Upper lobe of right lung (tissue), 1 donor: ENCODE data around the gene ACOXL. TPM values are rescaled to one million over a fixed set of nuclear protein-coding genes. Genes with fewer than 3 reads are reported as not detected.

Experiments
- ATAC-seq: fragments of 200-7000 bp; cut with Tn5 transposase; one replicate; pipeline ENCODE4 v1.9.1; 2020; ENCODE audit warnings: mild to moderate bottlenecking, moderate library complexity
- DNase-seq: peaks from one replicate; pipeline ENCODE4 v3.0.0-alpha.2; 2020
- H3K27ac ChIP-seq: fragments of 200-600 bp; one replicate; pipeline ENCODE4 v1.8.0; 2022
- H3K27me3 ChIP-seq: fragments of 200-600 bp; one replicate; pipeline ENCODE4 v1.8.0; 2022; ENCODE audit warnings: mild to moderate bottlenecking
- H3K36me3 ChIP-seq: fragments of 200-600 bp; one replicate; pipeline ENCODE4 v1.8.0; 2022
- H3K4me1 ChIP-seq: fragments of 200-600 bp; one replicate; pipeline ENCODE4 v1.8.0; 2022
- H3K4me3 ChIP-seq: fragments of 200-600 bp; one replicate; pipeline ENCODE4 v1.8.0; 2022; ENCODE audit warnings: mild to moderate bottlenecking
- H3K9me3 ChIP-seq: fragments of 200-600 bp; one replicate; pipeline ENCODE4 v1.8.0; 2022
- intact Hi-C: fragments of 100-400 bp; cut with DNase I; formaldehyde crosslinking; loops from one replicate; pipeline ENCODE4 v1.11.0; 2022
- total RNA-seq: library from RNA; stranded (reverse); fragmentation: NEBNext Ultra II Directional; extraction: Animal tissue kit (Norgen Biotek cat#: 25700); gene quantifications from one replicate; pipeline ENCODE4 v1.2.1, GENCODE V29; 2021
- TF ChIP-seq, protein P1 (sequence below): fragments of 200-600 bp; IDR thresholded peaks from one replicate; pipeline ENCODE4 v1.8.0; 2022; ENCODE audit warnings: antibody characterized with exemption
- donor health status: DM: no; HTN: yes; CAD: no; lungs with severe emphysema.

ACOXL gene
- total RNA-seq, 1 donor from 2014 or later, result 47.5 TPM

DNA sequence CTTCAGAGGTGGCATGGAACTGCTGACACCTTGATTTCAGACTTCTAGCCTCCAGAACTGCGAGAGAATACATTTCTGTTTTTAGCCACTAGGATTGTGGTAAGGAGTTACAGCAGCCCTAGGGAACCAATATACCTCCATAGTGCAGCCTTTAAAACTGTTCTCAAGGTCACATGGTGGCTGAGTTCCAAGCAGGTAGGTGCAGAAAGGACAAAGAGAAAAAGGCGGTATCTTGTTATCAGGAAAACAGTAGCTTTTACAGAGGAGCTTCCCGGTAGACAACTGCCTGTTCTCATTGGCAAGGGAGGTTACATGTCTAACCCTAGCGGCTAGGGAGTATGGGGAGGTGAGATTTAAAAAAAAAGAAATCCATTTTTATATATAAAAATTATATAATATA is 292.1 kb downstream of the ACOXL start:
- Histone ChIP-seq H3K27ac (no peak overlapping the region), H3K36me3 (no peaks in the 10 kb centered on the region), H3K9me3 (peaks cover 4% of the 10 kb centered on the region), H3K27me3 (no peaks in the 10 kb centered on the region), H3K4me3 (no peak overlapping the region), H3K4me1 (no peaks in the 10 kb centered on the region)
- intact Hi-C loops, result no loop called here
- no peak for ATAC-seq
- TF ChIP-seq, protein P1, sequence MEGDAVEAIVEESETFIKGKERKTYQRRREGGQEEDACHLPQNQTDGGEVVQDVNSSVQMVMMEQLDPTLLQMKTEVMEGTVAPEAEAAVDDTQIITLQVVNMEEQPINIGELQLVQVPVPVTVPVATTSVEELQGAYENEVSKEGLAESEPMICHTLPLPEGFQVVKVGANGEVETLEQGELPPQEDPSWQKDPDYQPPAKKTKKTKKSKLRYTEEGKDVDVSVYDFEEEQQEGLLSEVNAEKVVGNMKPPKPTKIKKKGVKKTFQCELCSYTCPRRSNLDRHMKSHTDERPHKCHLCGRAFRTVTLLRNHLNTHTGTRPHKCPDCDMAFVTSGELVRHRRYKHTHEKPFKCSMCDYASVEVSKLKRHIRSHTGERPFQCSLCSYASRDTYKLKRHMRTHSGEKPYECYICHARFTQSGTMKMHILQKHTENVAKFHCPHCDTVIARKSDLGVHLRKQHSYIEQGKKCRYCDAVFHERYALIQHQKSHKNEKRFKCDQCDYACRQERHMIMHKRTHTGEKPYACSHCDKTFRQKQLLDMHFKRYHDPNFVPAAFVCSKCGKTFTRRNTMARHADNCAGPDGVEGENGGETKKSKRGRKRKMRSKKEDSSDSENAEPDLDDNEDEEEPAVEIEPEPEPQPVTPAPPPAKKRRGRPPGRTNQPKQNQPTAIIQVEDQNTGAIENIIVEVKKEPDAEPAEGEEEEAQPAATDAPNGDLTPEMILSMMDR, result no peak
- DNase-seq, result no peak

DNA sequence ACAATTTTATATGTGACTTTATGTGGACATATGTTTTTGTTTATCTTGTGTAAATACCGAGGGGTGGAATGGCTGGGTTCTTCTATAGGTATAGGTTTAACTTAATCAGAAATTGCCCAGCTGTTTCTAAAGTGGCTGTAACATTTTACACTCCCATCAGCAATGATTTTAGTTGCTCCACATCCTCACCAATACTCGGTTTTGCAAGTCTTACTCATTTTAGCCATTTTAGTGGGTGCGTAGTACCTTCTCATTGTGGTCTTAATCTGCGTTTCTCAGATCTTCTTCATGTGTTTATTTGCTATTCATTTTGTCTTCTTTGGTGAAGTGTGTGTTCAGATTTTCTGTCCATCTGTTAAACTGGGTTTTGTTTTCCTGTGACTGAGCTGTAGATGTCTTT is 292.9 kb downstream of the ACOXL start:
- TF ChIP-seq, protein P1, result no peak
- Histone ChIP-seq H3K27me3 (no peaks in the 10 kb centered on the region), H3K4me1 (peaks cover 2% of the 10 kb centered on the region), H3K27ac (no peak overlapping the region), H3K36me3 (no peaks in the 10 kb centered on the region), H3K9me3 (peaks cover 4% of the 10 kb centered on the region), H3K4me3 (no peak overlapping the region)
- intact Hi-C loops, result no loop called here
- ATAC-seq (no peak), DNase-seq (no peak)

DNA sequence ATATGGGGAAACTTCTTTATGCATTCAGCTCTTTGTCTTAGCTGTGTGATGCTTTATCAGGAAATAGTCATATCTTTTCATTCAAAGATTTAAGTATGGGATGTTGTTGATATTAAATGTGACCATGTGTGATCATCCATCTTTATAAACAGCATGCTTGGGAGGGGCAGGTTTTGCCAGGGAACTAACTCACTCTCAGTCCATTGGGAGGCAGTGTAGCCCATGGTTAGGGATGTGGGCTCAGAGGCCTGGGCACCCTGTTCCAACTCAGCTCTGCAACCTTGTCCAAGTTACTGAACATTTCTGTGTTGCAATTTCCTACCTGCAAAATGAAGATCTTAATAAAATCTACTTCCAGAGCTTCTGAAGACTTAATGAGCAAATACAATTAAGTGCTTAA is 296.3 kb downstream of the ACOXL start:
- no peaks in the 10 kb centered on the region for H3K27me3 ChIP-seq
- intact Hi-C loops, result no loop called here
- DNase-seq, result no peak
- peaks cover 4% of the 10 kb centered on the region for H3K9me3 ChIP-seq
- no peak for ATAC-seq
- H3K4me3 ChIP-seq, result no peak overlapping the region
- TF ChIP-seq, protein P1, result no peak
- H3K27ac ChIP-seq, result no peak overlapping the region
- no peaks in the 10 kb centered on the region for H3K36me3 ChIP-seq
- H3K4me1 ChIP-seq, result peaks cover 8% of the 10 kb centered on the region

DNA sequence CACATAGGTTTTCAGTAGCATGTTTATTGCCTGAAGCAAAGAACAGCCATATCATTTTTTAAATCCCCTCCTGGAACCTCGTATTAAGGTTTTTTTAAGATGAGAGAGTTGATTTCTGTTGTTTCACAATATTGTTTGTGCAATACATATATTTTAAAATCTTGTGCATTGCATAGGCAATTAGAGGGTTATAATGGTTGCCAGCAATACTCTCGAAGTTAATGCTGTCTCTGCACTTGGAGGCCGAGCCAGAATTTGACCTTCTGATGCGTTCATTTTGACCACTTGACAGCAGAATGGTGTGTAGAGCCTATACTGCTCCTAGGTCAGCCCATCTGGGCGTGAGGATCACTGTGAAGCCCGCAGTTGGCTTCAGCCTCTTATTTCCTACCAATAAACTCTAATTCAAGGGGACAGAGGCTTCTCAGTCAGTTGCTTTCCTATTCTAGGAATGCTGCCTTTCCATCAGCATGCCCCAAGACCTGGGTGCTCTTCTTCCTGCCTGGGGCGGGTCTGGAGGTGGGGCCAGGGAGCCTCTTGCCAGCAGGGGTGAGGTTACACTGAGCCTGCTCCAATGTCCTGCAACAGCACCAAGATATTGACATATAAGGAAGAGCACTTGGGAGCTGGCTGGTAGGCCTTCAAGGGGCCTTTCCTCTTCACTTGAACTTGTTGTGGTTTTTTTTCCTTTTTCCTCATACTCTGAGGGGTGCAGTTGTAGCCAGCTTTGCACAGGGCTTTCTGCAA is 297.0 kb downstream of the ACOXL start:
- intact Hi-C loops, result no loop called here
- H3K36me3 ChIP-seq, result no peaks in the 10 kb centered on the region
- TF ChIP-seq, protein P1, result no peak
- no peak overlapping the region for H3K4me3 ChIP-seq
- H3K27ac ChIP-seq, result no peak overlapping the region
- peaks cover 4% of the 10 kb centered on the region for H3K9me3 ChIP-seq
- DNase-seq (no peak), ATAC-seq (peak; percentile 66)
- H3K4me1 ChIP-seq, result peaks cover 8% of the 10 kb centered on the region
- no peaks in the 10 kb centered on the region for H3K27me3 ChIP-seq

DNA sequence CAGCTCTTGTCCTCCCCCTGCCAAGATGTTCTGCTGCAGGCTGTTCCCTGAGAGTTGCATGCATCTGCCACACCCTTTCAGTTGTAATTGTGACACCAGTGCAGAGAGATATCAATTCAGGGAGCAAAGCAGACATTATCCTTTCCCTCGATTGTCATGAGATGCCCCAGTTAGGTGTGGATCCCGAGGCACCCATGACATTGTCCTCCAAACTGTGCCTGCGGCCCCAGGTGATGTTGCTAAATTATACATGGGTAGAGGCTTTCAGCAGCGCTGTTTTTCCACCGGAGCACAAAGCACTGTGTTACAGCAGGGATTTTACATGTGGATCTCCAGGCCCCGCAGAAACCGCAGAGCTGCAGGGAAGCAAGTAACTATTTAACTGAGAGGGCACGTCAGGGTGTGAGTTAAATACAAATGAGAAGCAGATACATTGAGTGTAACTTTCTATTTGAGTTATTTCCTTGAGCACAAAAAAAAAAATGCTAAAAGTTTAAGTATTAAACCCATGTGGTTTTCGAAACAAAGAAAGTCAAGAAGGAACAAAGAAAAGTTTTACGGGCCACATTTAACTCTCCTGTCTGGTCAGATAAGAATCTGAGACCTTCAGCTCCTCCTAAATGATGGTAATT is 298.0 kb downstream of the ACOXL start:
- Histone ChIP-seq H3K4me3 (no peak overlapping the region), H3K4me1 (peaks cover 8% of the 10 kb centered on the region), H3K9me3 (peaks cover 4% of the 10 kb centered on the region), H3K36me3 (no peaks in the 10 kb centered on the region), H3K27me3 (no peaks in the 10 kb centered on the region), H3K27ac (no peak overlapping the region)
- TF ChIP-seq, protein P1, result no peak
- ATAC-seq, result no peak
- intact Hi-C loops, result no loop called here
- no peak for DNase-seq
